Upper lobe of right lung (tissue), 1 donor: ENCODE results near the gene WRAP73. TPM values are rescaled to one million over a fixed set of nuclear protein-coding genes. Genes with fewer than 3 reads are reported as not detected.
A peak's percentile ranks its signal among the peaks of the same experiment; 100 is the strongest.

Source experiments
- ATAC-seq: fragments of 200-7000 bp; cut with Tn5 transposase; one replicate; pipeline ENCODE4 v1.9.1; 2020; ENCODE audit warnings: mild to moderate bottlenecking, moderate library complexity
- DNase-seq: peaks from one replicate; pipeline ENCODE4 v3.0.0-alpha.2; 2020
- H3K27ac ChIP-seq: fragments of 200-600 bp; one replicate; pipeline ENCODE4 v1.8.0; 2022
- H3K27me3 ChIP-seq: fragments of 200-600 bp; one replicate; pipeline ENCODE4 v1.8.0; 2022; ENCODE audit warnings: mild to moderate bottlenecking
- H3K36me3 ChIP-seq: fragments of 200-600 bp; one replicate; pipeline ENCODE4 v1.8.0; 2022
- H3K4me1 ChIP-seq: fragments of 200-600 bp; one replicate; pipeline ENCODE4 v1.8.0; 2022
- H3K4me3 ChIP-seq: fragments of 200-600 bp; one replicate; pipeline ENCODE4 v1.8.0; 2022; ENCODE audit warnings: mild to moderate bottlenecking
- H3K9me3 ChIP-seq: fragments of 200-600 bp; one replicate; pipeline ENCODE4 v1.8.0; 2022
- intact Hi-C: fragments of 100-400 bp; cut with DNase I; formaldehyde crosslinking; loops from one replicate; pipeline ENCODE4 v1.11.0; 2022
- long read RNA-seq: library from polyadenylated mRNA; unstranded; transcript quantifications from one replicate; pipeline ENCODE4 v2.0.0, GENCODE V29; 2021
- total RNA-seq: library from RNA; stranded (reverse); fragmentation: NEBNext Ultra II Directional; extraction: Animal tissue kit (Norgen Biotek cat#: 25700); gene quantifications from one replicate; pipeline ENCODE4 v1.2.1, GENCODE V29; 2021
- TF ChIP-seq, protein P1 (sequence below): fragments of 200-600 bp; IDR thresholded peaks from one replicate; pipeline ENCODE4 v1.8.0; 2022; ENCODE audit warnings: antibody characterized with exemption
- donor health status: DM: no; HTN: yes; CAD: no; lungs with severe emphysema.

Gene WRAP73, protein sequence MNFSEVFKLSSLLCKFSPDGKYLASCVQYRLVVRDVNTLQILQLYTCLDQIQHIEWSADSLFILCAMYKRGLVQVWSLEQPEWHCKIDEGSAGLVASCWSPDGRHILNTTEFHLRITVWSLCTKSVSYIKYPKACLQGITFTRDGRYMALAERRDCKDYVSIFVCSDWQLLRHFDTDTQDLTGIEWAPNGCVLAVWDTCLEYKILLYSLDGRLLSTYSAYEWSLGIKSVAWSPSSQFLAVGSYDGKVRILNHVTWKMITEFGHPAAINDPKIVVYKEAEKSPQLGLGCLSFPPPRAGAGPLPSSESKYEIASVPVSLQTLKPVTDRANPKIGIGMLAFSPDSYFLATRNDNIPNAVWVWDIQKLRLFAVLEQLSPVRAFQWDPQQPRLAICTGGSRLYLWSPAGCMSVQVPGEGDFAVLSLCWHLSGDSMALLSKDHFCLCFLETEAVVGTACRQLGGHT
- 18.5 TPM for total RNA-seq
- long read RNA-seq, transcript WRAP73-201 (12 exons, 1,665 nt), result major isoform, 18 of 49 reads
- long read RNA-seq, transcript WRAP73-202 (11 exons, 1,998 nt), result minor isoform, 12 of 49 reads
- long read RNA-seq, partial matches to known transcripts, result 9 of 49 reads
- long read RNA-seq, other reads (novel, unspliced or antisense), result 10 of 49 reads

DNA sequence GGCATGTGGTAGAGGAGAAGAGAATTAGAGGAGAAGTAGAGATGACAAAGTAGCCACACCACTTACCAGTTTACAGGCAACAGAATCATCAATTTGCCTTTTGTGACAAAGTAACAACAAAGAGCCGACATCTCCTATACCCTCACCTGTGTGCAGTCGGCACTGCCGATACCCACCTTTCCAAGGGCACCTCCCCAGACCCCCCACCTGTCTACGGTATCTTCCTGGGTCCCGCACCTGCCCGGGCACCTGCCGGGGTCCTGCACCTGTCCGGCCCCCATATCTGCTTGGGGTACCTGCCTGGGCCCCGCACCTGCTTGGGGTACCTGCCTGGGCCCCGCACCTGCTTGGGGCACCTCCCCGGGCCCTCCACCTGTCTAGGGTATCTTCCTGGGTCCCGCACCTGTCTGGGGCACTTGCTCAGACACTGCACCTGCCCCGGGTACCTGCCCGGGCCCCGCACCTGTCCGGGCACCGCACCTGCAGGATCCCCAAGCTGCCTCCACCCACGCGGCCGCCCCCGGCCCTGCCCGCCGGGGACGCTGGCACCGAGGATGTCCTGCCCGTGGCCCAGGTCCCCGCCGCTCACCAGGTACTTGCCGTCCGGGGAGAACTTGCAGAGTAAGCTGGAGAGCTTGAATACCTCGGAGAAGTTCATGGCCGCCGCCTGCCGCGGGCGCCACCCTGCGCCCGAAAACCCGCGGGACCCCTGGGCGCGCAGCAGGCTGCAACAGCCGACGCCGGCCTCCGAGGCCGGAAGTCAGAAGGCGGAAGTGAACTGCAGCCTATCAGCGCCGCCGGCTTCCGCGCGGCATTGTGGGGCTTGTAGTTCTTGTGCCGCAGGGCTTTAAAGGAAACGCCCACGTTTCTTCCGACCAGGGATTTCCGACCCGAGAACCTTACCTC is at the start of gene WRAP73:
Gene WRAP73 (minus strand): TSS at position 762 of the 906 bp plus-strand sequence. CDS start 104 bp downstream, at position 658.
- peaks cover 33% of the 10 kb centered on the region for H3K27me3 ChIP-seq
- intact Hi-C loops, result no loop called here
- TF ChIP-seq, protein P1, sequence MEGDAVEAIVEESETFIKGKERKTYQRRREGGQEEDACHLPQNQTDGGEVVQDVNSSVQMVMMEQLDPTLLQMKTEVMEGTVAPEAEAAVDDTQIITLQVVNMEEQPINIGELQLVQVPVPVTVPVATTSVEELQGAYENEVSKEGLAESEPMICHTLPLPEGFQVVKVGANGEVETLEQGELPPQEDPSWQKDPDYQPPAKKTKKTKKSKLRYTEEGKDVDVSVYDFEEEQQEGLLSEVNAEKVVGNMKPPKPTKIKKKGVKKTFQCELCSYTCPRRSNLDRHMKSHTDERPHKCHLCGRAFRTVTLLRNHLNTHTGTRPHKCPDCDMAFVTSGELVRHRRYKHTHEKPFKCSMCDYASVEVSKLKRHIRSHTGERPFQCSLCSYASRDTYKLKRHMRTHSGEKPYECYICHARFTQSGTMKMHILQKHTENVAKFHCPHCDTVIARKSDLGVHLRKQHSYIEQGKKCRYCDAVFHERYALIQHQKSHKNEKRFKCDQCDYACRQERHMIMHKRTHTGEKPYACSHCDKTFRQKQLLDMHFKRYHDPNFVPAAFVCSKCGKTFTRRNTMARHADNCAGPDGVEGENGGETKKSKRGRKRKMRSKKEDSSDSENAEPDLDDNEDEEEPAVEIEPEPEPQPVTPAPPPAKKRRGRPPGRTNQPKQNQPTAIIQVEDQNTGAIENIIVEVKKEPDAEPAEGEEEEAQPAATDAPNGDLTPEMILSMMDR, result peak; percentile 41
- peak within 1 kb of the TSS; percentile 47 for H3K27ac ChIP-seq
- H3K4me1 ChIP-seq, result peaks cover 38% of the 10 kb centered on the region
- H3K36me3 ChIP-seq, result peaks cover 20% of the 10 kb centered on the region
- DNase-seq, result peak; percentile 95
- H3K4me3 ChIP-seq, result peak within 1 kb of the TSS; percentile 99
- no peaks in the 10 kb centered on the region for H3K9me3 ChIP-seq
- peak; percentile 96 for ATAC-seq

DNA sequence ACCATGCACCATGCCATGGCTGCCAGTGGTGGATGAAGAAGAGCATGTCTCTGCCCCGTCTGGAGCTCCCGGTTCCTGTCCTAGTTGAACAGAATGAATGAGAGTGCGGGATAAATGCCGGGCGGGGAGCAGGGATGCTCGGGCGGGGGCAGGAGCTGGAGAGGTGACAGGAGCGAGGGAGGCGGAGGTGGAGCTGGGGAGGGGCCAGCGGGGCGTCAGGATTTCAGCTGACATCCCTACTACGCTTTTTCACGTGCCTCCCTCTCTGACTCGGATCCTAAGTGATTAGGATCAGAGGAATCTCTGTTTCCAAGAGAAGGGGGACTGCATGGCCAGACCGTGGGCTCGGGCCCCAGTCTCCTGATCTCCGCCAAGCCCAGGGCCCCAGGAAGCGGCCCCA is 49.7 kb upstream of the WRAP73 start:
- no peaks in the 10 kb centered on the region for H3K27me3 ChIP-seq
- DNase-seq, result no peak
- intact Hi-C loops, result no loop called here

DNA sequence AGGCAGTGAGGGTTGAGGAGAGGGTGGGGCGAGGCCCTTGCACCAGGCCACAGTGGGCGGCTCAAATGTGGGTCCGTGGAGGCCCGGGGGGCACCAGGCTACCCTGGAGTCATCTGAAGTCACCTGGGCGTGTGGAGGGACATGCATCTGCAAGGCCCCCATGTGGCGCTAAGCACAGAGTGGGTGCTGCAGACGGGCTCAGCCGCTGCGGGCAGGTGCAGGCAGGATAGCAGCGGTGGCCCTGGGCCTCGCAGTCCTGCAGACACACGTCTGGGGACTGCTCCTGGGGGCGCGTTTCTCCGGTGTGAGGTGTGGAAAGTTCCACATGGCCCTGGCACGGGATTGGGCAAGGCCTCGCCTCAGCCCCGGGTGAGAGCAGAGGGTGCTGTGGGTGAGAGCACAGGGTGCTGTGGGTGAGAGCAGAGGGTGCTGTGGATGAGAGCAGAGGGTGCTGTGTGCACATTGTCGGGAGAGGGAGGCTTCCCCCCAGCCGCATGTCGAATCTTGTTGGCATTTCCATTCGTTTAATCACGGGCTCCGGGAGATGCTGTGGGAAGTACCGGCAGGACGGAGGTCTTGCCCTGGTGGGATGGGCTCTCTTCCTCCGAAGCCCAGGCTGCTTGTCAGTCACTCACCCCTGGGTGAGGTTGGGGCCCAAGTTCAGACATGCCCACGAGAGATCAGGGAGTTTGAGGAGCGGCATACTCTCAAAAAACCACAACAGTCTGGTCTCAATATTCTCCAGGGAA is 48.9 kb upstream of the WRAP73 start:
- Histone ChIP-seq H3K9me3 (no peaks in the 10 kb centered on the region), H3K36me3 (no peaks in the 10 kb centered on the region), H3K4me1 (peaks cover 4% of the 10 kb centered on the region), H3K27ac (no peak overlapping the region), H3K4me3 (no peak overlapping the region), H3K27me3 (no peaks in the 10 kb centered on the region)
- TF ChIP-seq, protein P1, result no peak
- DNase-seq (no peak), ATAC-seq (no peak)
- intact Hi-C loops, result no loop called here

More for the DNA sequence above, 49.7 kb upstream of the WRAP73 start:
- TF ChIP-seq, protein P1, result no peak
- Histone ChIP-seq H3K4me1 (peaks cover 4% of the 10 kb centered on the region), H3K9me3 (no peaks in the 10 kb centered on the region), H3K36me3 (no peaks in the 10 kb centered on the region), H3K4me3 (no peak overlapping the region), H3K27ac (no peak overlapping the region)
- no peak for ATAC-seq

DNA sequence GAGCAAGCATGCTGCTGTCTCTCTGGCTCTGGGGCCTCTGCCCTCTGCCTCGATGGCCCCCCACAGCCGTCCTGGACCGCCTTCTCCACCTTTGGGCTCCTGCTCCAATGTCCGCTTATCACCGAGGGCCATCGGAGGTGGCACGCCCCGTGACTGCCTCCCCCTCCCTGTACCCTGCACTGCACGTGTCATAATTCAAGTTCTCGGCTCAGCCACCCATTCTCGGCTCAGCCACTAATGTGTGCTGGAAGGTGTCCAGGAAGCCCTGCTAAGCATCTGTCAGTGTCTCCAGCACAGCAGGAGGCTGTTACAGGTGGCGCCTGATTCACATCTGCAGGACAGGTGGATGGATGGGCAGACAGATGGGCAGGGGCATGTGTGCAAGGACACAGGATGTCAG is 47.9 kb upstream of the WRAP73 start:
- intact Hi-C loops, result no loop called here
- TF ChIP-seq, protein P1, result no peak
- Histone ChIP-seq H3K9me3 (no peaks in the 10 kb centered on the region), H3K27me3 (no peaks in the 10 kb centered on the region), H3K4me1 (peaks cover 4% of the 10 kb centered on the region), H3K4me3 (no peak overlapping the region), H3K27ac (no peak overlapping the region), H3K36me3 (no peaks in the 10 kb centered on the region)
- DNase-seq (no peak), ATAC-seq (no peak)

DNA sequence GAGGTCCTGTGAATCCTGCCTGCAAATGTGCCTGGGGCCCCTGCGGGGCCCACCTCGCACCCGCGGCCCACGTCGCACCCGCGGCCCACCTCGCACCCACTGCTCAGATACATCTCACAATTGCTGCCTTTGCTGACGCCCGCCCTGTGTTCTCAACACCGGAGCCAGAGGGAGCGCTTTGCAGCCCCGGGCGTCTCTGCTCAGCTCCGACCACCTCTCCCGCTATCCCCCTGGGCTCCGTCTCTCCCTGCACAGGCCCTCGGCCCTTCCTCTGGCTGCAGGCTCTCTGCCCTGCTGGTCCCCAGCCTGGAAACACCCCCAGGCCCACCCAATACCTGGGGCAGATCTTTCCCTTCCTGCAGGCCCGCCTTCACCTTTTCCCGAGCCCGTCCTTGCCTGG is 47.2 kb upstream of the WRAP73 start:
- intact Hi-C loops, result no loop called here
- DNase-seq (no peak), ATAC-seq (no peak)
- Histone ChIP-seq H3K4me3 (no peak overlapping the region), H3K36me3 (no peaks in the 10 kb centered on the region), H3K27ac (no peak overlapping the region), H3K9me3 (no peaks in the 10 kb centered on the region), H3K27me3 (no peaks in the 10 kb centered on the region), H3K4me1 (peaks cover 4% of the 10 kb centered on the region)
- TF ChIP-seq, protein P1, result no peak
